Muscle layer of duodenum (tissue), 2 donors: ENCODE results near the gene SEPTIN11.
"Not testable (repeated sequence)": the region's sequence is repeated elsewhere in the genome, so short reads cannot be mapped to it uniquely, and the experiment has no call there.

Experiments used
- H3K27ac ChIP-seq: one replicate; pipeline ENCODE4 v1.7.0; 2013; ENCODE audit warnings: mild to moderate bottlenecking, low read length
- H3K27me3 ChIP-seq: one replicate; pipeline ENCODE4 v1.7.0; 2013; ENCODE audit warnings: low read depth, mild to moderate bottlenecking, control low read depth, low read length
- H3K36me3 ChIP-seq, 2 donors: one replicate each; pipeline ENCODE4 v1.7.0; 2013; ENCODE audit warnings: low read length in 2 of 2, control low read depth in 1 of 2, mild to moderate bottlenecking in 1 of 2; ENCODE audit not compliant: insufficient read depth in 2 of 2, control insufficient read depth in 1 of 2
- H3K4me1 ChIP-seq, 2 donors: one replicate each; pipeline ENCODE4 v1.7.0; 2013; ENCODE audit warnings: low read length in 2 of 2, mild to moderate bottlenecking in 2 of 2, control low read depth in 1 of 2, moderate library complexity in 1 of 2; ENCODE audit not compliant: insufficient read depth in 2 of 2, control insufficient read depth in 1 of 2
- H3K4me3 ChIP-seq, 2 donors: one replicate each; pipeline ENCODE4 v1.7.0; 2013; ENCODE audit warnings: low read length in 2 of 2, low read depth in 1 of 2, mild to moderate bottlenecking in 1 of 2
- H3K9me3 ChIP-seq, 2 donors: one replicate each; pipeline ENCODE4 v1.7.0; 2013; ENCODE audit warnings: low read length in 2 of 2, control low read depth in 1 of 2, mild to moderate bottlenecking in 1 of 2; ENCODE audit not compliant: control insufficient read depth in 1 of 2
- donor health status: healthy.

SEPTIN11 gene

DNA sequence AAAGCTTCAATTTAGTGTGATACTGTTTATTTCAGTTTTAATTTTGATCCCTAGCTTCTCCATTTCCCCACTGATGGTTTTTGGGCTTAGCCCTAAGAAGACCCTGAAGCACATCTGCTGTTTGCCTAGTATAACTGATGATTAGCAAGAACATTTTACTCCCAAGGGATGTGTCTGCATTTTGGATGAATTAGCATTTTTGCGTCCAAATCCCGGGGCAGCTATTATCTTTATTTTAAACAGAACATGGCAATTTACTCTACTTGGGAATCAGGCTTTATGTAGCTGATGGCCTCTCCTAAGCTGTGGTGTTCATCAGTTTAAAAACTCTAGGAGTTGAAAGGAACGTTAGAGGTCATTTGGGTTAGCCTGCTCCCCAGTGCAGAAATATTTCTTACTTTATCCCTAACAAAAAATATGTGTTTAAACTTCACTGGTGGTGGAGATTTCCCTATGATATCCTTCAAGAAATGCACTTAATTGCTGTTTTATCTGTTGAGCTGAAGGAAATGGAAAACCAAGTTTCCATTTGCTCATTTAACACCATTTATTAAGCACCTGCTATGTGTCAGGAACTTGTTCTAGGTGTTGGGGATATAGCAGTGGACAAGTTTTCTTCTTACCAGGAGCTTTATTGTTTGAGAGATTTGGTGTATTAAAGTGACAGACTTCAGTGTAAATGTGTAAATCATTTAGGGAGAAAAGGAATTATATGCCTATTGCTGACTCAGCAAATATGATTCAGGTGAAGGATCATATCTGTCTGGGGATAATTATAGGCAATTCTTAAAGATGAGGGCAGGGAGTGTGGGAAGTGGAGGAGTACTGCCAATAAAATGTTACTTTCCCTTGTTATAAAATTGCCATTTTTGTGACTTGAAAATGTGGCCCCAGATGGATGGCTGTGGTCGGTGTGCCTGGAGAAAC, 3.4 kb downstream of the SEPTIN11 start:
- H3K27me3 ChIP-seq: no peaks in the 10 kb centered on the region
- H3K27ac ChIP-seq: no peak overlapping the region
- no peak overlapping the region for H3K4me3 ChIP-seq
- H3K9me3 ChIP-seq: no peaks in the 10 kb centered on the region
- H3K4me1 ChIP-seq: peaks cover 4 to 15% of the 10 kb centered on the region in 2 donors
- H3K36me3 ChIP-seq: peaks cover 0 to 4% of the 10 kb centered on the region in 2 donors

DNA sequence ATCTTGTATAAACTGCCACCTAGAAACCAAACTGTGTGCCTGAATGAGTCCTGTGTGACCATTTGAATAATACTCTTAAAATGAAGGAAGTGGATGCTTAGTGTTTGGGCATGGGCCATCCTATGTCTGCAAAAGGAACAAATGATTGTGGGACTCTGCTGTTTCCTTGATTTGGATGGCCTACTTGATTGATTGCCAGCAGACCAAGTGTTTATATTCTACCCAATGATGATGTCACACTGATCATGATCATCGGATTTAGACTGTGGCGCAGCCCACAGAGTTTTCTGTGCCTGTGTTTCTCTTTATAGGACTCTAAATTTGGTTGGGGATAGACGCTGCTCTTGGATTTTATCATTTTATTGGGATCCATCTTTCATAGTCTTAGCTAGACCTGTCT, 4.4 kb downstream of the SEPTIN11 start:
- no peak overlapping the region for H3K4me3 ChIP-seq
- H3K27ac ChIP-seq: no peak overlapping the region
- peaks cover 4 to 10% of the 10 kb centered on the region in 2 donors for H3K4me1 ChIP-seq

DNA sequence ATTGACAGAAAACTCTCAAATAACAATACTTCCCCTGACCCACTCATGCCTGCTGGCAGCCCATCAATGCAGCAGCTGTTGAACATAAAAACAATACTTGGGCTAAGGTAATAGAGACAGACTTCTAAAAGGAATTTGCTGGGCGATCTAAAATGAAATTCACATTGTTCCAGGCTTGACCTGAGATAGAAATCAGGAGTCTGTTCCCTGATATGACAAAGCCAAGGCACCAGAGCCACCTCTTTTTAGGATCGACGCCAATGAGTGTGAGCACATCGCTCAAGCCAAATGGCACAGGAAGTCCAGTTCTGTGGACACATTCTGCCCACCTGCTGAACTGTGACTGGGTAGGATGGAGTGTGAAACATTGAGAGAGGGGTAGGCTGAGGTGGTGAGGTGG, 4.9 kb downstream of the SEPTIN11 start:
- no peaks in the 10 kb centered on the region for H3K27me3 ChIP-seq
- H3K27ac ChIP-seq: no peak overlapping the region
- H3K4me1 ChIP-seq: peaks cover 4 to 10% of the 10 kb centered on the region in 2 donors
- H3K9me3 ChIP-seq: no peaks in the 10 kb centered on the region
- H3K36me3 ChIP-seq: peaks cover 0 to 4% of the 10 kb centered on the region in 2 donors
- no peak overlapping the region for H3K4me3 ChIP-seq

More for the DNA sequence above, 4.4 kb downstream of the SEPTIN11 start:
- Histone ChIP-seq H3K36me3 (peaks cover 0 to 4% of the 10 kb centered on the region in 2 donors), H3K27me3 (no peaks in the 10 kb centered on the region), H3K9me3 (no peaks in the 10 kb centered on the region)

DNA sequence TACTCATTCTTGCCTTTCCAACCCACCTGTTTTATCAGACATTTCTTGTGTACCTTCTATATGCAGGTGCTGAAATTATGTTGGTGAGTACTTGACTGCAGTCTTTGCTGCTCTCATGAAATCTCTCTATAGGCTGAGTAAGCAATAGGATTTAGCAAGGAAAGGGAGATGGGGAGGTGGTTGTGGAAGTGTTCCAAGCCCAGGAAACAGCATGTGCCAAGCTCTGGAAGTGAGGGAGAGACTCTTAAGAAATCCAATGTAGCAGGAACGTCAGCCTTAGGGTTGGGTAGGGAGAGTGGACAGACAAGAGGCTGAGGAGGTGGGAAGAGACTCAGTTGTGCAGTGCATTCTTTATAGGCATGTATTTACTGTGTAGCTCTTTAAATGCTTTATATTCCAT, 5.6 kb downstream of the SEPTIN11 start:
- H3K4me1 ChIP-seq: peaks cover 4 to 10% of the 10 kb centered on the region in 2 donors
- peaks cover 0 to 3% of the 10 kb centered on the region in 2 donors for H3K36me3 ChIP-seq
- no peak overlapping the region for H3K4me3 ChIP-seq
- H3K27ac ChIP-seq: no peak overlapping the region
- H3K27me3 ChIP-seq: no peaks in the 10 kb centered on the region
- no peaks in the 10 kb centered on the region for H3K9me3 ChIP-seq

DNA sequence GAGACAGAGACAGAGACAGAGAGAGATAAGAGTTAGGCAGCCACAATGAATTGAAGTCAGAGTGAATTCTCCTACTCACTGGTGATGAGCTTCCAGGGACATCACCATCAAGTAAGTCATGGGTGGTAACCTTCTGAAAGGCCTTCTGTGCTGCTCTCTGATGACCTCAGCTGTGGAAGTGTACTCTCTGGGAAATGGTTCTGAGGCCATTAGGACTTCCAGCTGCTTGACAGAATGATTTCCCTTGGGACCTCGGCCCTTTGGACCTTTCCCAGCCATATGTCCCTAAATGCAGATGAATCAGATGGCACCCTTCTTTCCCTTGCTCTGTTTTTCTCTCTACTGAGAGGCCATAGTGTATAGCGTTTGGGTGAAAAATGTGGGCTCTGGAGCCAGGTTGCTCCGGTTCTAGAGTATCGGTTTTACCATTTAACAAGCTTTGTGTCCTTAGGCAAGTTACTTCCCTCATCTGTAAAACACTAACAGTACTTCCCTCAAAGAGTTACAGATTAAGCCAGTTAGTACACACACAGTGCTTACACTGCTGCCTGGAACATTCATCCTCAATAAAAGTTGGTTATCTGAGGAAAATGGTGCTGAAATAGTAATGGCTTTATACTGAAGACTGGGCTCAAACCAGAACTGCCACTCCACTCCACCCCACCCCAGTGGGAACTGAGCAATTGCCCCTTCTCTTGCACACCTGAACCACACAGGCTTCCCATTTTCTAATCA, 7.6 kb downstream of the SEPTIN11 start:
- H3K4me3 ChIP-seq: no peak overlapping the region
- no peaks in the 10 kb centered on the region for H3K27me3 ChIP-seq
- H3K4me1 ChIP-seq: no peaks in the 10 kb centered on the region
- H3K27ac ChIP-seq: no peak overlapping the region
- H3K9me3 ChIP-seq: no peaks in the 10 kb centered on the region
- H3K36me3 ChIP-seq: no peaks in the 10 kb centered on the region

DNA sequence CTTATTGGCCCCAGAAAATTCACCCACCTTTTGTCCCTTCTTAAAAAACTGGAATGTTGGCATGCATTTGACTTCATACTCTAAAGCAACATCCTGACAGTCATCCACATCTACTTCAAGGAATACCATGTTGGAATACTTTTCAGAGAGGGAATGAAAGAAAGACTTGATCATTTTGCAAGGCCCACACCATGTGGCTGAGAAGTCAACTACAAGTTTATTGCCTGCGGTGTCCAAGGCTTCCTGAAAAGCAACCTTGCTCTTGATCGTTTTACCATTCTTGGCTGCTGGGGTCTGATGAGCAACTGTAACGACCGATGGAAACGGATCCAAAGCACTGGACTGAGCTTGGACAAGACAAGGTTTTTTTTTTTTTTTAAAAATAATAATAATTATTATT, 9.3 kb downstream of the SEPTIN11 start:
- Histone ChIP-seq H3K36me3 (no peaks in the 10 kb centered on the region), H3K9me3 (no peaks in the 10 kb centered on the region), H3K27ac (no peak overlapping the region), H3K4me3 (no peak overlapping the region), H3K27me3 (no peaks in the 10 kb centered on the region), H3K4me1 (no peaks in the 10 kb centered on the region)

DNA sequence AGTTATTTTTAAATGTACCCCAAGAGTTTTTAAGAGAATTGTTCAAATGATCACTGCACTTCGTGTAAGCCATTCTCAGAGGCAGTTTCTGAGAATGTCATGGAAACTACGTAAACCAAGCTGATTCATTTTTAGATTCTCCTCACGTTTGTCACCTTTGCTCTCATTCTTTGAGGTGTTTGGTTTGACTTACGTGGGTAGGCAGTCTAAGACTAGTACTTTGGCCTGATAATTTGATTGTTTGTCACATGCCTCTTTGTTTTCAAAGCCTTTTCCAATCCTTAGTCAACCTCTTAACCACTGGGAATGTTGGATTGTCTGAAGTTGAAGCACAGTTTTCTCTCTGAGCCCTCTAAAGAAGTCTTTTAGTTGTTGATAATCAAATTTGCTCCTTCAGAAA, 10.5 kb downstream of the SEPTIN11 start:
- Histone ChIP-seq H3K36me3 (no peaks in the 10 kb centered on the region), H3K4me3 (no peak overlapping the region), H3K4me1 (no peaks in the 10 kb centered on the region), H3K27ac (no peak overlapping the region), H3K9me3 (no peaks in the 10 kb centered on the region), H3K27me3 (no peaks in the 10 kb centered on the region)

DNA sequence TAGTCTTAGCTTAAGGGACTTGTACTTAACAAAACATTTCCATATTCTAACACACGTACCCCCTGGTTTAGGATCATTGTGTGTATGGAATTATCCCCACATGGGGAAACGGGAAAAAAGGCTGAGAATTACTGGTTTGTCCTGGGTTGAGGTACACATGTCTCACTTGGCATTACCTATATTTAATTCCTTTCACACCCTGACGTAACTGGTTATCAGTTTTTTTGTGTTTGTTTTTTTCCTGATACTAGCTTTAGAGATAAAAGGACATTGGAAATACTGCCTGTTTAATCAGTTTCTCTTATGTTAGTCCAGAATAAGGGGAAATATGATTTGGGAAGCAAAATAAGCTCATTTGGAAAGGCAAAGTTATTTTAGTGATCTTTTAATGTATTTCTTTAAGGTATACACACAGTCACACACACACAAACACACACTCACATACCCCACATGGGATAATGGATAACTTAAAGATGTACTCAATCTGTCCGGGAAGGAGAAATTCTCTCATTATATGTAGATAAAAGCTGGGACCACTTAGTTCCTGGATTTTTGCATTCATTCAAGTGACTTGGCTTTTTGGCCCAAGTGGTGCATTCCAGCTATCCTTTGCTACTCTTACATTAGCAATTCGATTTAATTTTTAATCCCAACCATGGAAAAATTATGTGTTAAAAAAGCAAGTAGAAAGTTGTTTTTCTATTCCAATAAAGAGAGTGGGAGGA, 13.0 kb downstream of the SEPTIN11 start:
- Histone ChIP-seq H3K27ac (no peak overlapping the region), H3K36me3 (no peaks in the 10 kb centered on the region), H3K4me3 (no peak overlapping the region), H3K27me3 (no peaks in the 10 kb centered on the region), H3K4me1 (no peaks in the 10 kb centered on the region), H3K9me3 (no peaks in the 10 kb centered on the region)

DNA sequence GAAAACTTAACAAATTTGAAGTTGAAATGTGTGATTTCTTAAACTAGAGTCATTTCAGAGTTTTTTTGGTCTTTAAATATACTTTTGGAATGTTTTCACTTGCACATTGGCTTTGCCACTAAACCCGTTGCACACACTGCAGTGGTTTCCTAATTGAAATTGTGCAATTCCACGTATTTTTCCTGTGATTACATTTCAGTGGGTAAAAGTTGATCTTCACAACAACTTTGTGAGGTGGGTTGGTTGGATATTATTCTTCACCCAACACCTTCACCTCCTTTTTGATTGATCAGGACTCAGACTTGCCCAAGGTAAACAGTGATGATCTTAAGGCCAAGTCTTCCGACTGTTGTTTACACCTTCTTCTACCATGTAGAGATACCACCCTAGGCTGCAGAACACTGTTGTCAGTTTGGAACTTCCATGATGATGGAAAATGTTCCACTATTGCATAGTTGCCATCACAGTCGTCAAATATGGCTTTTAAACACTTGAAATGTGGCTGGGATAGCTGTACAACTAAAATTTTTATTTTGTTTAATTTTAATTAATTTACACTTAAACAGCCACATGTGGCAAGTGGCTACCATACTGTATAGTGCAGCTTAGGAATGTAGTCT, 13.7 kb downstream of the SEPTIN11 start:
- H3K36me3 ChIP-seq: no peaks in the 10 kb centered on the region
- no peak overlapping the region for H3K4me3 ChIP-seq
- H3K27me3 ChIP-seq: no peaks in the 10 kb centered on the region
- no peak overlapping the region for H3K27ac ChIP-seq
- no peaks in the 10 kb centered on the region for H3K4me1 ChIP-seq
- H3K9me3 ChIP-seq: no peaks in the 10 kb centered on the region

DNA sequence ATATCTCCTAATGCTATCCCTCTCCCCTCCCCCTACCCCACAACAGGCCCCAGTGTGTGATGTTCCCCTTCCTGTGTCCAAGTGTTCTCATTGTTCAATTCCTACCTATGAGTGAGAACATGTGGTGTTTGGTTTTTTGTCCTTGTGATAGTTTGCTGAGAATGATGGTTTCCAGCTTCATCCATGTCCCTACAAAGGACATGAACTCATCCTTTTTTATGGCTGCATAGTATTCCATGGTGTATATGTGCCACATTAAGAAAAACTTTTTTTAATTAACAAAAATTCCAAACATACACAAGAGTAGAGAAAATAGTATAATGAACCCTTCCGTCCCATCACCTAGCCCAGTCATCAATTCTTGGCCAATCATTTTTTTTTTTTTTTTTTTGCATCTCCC, 14.4 kb downstream of the SEPTIN11 start:
- not testable (repeated sequence) for H3K4me3 ChIP-seq, H3K4me1 ChIP-seq, H3K27ac ChIP-seq, H3K9me3 ChIP-seq, H3K36me3 ChIP-seq, H3K27me3 ChIP-seq

DNA sequence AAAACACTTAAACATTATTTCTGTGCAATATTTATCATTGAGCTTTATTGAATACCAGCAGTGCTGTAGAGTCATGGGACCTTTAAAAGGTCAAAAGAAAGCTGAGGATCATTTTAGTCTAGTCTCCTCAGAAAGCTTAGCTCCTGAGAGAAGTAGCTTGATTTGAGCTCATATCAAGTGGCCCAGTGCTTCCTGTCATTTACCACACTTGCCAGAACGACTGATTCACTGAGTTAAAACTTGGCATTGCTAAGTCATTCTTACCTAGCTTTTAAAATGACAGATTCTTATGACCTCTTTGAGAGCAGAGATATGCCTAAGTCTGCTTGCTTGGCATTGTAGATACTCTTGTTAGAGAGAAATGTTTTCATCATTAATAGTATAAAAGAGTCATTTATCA, 15.2 kb downstream of the SEPTIN11 start:
- Histone ChIP-seq H3K4me1 (no peaks in the 10 kb centered on the region), H3K4me3 (no peak overlapping the region), H3K9me3 (no peaks in the 10 kb centered on the region), H3K36me3 (no peaks in the 10 kb centered on the region), H3K27ac (no peak overlapping the region), H3K27me3 (no peaks in the 10 kb centered on the region)
